ENCODE results near the gene TXNDC12.

The TXNDC12 gene

DNA sequence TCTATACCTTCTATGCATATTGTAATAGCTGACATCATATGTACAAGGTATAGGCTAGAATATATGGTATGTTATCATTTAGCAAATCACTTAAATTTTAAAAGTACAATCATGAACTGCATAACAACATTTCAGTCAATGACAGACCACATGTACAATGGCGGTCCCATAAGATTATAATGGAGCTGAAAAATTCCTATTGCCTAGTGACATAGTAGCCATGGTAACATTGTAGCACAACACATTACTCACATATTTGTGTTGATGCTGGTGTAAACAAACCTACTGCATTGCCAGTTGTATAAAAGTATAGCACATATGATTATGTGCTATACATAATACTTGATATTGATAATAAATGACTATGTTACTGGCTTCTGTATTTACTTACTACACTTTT lies 73.4 kb downstream of the TXNDC12 start:
- H3K9me2 ChIP-seq (replicated peaks; ENCODE audit: insufficient read depth, low read length): no peaks in the 10 kb centered on the region
- H3K79me2 ChIP-seq (ENCODE audit: low read length): no peaks in the 10 kb centered on the region
- no peaks in the 10 kb centered on the region for H3K36me3 ChIP-seq (replicated peaks; ENCODE audit: insufficient read depth, low read length)
- no peaks in the 10 kb centered on the region for H4K20me1 ChIP-seq (ENCODE audit: insufficient read depth, low read length)
- H3K9ac ChIP-seq (ENCODE audit: low read length): no peak overlapping the region
- H3K4me3 ChIP-seq (ENCODE audit: low read length): no peak overlapping the region
- H3K4me1 ChIP-seq (ENCODE audit: low read length): peaks cover 9% of the 10 kb centered on the region
- no peaks in the 10 kb centered on the region for H3K9me3 ChIP-seq (replicated peaks; ENCODE audit: insufficient read depth, low read length)
- no peaks in the 10 kb centered on the region; the same call in 1 of the 2 replicates for H3F3A ChIP-seq (ENCODE audit: insufficient read depth, low read length)
- no peak overlapping the region for H3K4me2 ChIP-seq (ENCODE audit: low read depth, low read length)
- no peak overlapping the region for H3K27ac ChIP-seq (ENCODE audit: low read length)
- no peaks in the 10 kb centered on the region for H3K27me3 ChIP-seq (replicated peaks; ENCODE audit: insufficient read depth, low read length)
- TF ChIP-seq, protein P1, sequence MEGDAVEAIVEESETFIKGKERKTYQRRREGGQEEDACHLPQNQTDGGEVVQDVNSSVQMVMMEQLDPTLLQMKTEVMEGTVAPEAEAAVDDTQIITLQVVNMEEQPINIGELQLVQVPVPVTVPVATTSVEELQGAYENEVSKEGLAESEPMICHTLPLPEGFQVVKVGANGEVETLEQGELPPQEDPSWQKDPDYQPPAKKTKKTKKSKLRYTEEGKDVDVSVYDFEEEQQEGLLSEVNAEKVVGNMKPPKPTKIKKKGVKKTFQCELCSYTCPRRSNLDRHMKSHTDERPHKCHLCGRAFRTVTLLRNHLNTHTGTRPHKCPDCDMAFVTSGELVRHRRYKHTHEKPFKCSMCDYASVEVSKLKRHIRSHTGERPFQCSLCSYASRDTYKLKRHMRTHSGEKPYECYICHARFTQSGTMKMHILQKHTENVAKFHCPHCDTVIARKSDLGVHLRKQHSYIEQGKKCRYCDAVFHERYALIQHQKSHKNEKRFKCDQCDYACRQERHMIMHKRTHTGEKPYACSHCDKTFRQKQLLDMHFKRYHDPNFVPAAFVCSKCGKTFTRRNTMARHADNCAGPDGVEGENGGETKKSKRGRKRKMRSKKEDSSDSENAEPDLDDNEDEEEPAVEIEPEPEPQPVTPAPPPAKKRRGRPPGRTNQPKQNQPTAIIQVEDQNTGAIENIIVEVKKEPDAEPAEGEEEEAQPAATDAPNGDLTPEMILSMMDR (IDR thresholded peaks at IDR 0.05; ENCODE audit: low read length): no peak
- TF ChIP-seq EZH2phosphoT487 (IDR thresholded peaks at IDR 0.05; ENCODE audit: low read length): no peak
- no peak for TF ChIP-seq EZH2 (optimal IDR thresholded peaks at IDR 0.05; ENCODE audit: low read depth, low read length)
- no peak overlapping the region for H2AFZ ChIP-seq (ENCODE audit: low read length)
- no peak for DNase-seq

DNA sequence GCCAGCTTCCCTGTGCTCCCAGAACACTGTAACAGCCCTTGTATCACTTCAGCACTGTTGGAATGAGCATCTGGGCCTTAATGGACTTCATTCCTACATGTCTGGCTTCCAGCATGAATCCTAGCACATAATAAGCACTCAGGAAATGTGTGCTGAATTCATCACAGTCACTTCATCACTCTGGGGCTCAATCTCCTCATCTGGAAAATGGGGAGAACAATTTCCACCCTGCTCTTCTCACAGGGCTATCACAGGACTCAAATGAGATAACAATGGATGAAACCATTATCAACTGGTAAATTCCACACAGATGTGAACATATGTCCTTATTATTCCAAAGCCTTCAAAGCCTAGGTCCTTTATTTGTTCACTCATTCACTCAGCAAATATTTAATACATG lies 76.9 kb downstream of the TXNDC12 start:
- Histone ChIP-seq H3F3A (ENCODE audit: insufficient read depth, low read length) (no peaks in the 10 kb centered on the region), H3K79me2 (ENCODE audit: low read length) (no peaks in the 10 kb centered on the region), H3K27ac (ENCODE audit: low read length) (no peak overlapping the region), H3K9me2 (replicated peaks; ENCODE audit: insufficient read depth, low read length) (no peaks in the 10 kb centered on the region), H3K27me3 (replicated peaks; ENCODE audit: insufficient read depth, low read length) (no peaks in the 10 kb centered on the region), H3K9me3 (replicated peaks; ENCODE audit: insufficient read depth, low read length) (no peaks in the 10 kb centered on the region), H4K20me1 (ENCODE audit: insufficient read depth, low read length) (no peaks in the 10 kb centered on the region), H2AFZ (ENCODE audit: low read length) (no peak overlapping the region), H3K36me3 (replicated peaks; ENCODE audit: insufficient read depth, low read length) (no peaks in the 10 kb centered on the region; the same call in 1 of the 2 replicates), H3K9ac (ENCODE audit: low read length) (no peak overlapping the region), H3K4me2 (ENCODE audit: low read depth, low read length) (no peak overlapping the region), H3K4me1 (ENCODE audit: low read length) (peaks cover 2% of the 10 kb centered on the region; the same call in 1 of the 2 replicates), H3K4me3 (ENCODE audit: low read length) (no peak overlapping the region)
- DNase-seq: no peak
- TF ChIP-seq, protein P1 (IDR thresholded peaks at IDR 0.05; ENCODE audit: low read length): no peak
- TF ChIP-seq EZH2 (optimal IDR thresholded peaks at IDR 0.05; ENCODE audit: low read depth, low read length) (no peak), EZH2phosphoT487 (IDR thresholded peaks at IDR 0.05; ENCODE audit: low read length) (no peak)

DNA sequence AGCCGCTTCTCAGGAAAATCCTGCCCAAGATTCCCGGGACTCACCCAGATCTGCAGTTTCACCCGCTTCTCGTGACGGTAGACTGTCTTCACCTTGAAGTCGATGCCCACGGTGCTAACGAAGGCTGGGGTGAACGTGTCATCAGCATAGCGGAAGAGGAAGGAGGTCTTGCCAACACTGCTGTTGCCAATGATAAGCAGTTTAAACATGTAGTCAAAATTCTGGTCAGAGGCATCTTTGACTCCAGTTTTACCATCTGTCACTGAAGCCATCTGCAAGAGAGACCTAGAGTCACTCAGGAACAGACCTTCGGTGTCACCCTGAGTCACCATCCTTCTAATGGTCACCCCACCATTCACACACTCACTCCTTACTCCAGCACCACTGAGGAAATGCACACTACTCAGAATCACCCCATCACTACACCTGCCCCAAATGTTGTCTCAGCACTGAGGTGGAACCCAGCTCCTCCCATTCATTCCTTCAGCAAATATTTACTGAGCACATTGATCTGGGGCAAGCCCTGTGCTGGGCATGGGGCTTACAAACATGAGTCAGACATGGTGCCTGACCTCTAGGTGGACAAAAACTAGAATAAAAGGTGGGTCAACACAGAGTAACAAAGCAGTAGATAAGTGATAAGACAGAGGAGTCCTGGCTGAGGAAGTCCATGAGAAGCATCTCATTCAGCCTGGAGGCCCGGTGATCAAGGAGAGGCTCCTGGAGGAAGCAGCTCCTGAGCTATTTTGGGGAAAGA lies 78.0 kb downstream of the TXNDC12 start:
- H3F3A ChIP-seq (ENCODE audit: insufficient read depth, low read length): no peaks in the 10 kb centered on the region
- H3K9me2 ChIP-seq (replicated peaks; ENCODE audit: insufficient read depth, low read length): no peaks in the 10 kb centered on the region
- TF ChIP-seq EZH2phosphoT487 (IDR thresholded peaks at IDR 0.05; ENCODE audit: low read length): no peak
- no peak for TF ChIP-seq EZH2 (optimal IDR thresholded peaks at IDR 0.05; ENCODE audit: low read depth, low read length)
- TF ChIP-seq, protein P1 (IDR thresholded peaks at IDR 0.05; ENCODE audit: low read length): no peak
- H3K4me3 ChIP-seq (ENCODE audit: low read length): no peak overlapping the region
- no peak for DNase-seq
- no peak overlapping the region for H3K4me2 ChIP-seq (ENCODE audit: low read depth, low read length)
- peaks cover 2% of the 10 kb centered on the region; the same call in 1 of the 2 replicates for H3K4me1 ChIP-seq (ENCODE audit: low read length)
- H4K20me1 ChIP-seq (ENCODE audit: insufficient read depth, low read length): no peaks in the 10 kb centered on the region
- H3K9ac ChIP-seq (ENCODE audit: low read length): no peak overlapping the region
- no peaks in the 10 kb centered on the region for H3K79me2 ChIP-seq (ENCODE audit: low read length)
- no peaks in the 10 kb centered on the region; the same call in 1 of the 2 replicates for H3K36me3 ChIP-seq (replicated peaks; ENCODE audit: insufficient read depth, low read length)
- H3K27ac ChIP-seq (ENCODE audit: low read length): no peak overlapping the region
- no peak overlapping the region for H2AFZ ChIP-seq (ENCODE audit: low read length)
- H3K27me3 ChIP-seq (replicated peaks; ENCODE audit: insufficient read depth, low read length): no peaks in the 10 kb centered on the region
- H3K9me3 ChIP-seq (replicated peaks; ENCODE audit: insufficient read depth, low read length): no peaks in the 10 kb centered on the region

All from MM.1S (cell line).